ENCODE measurements around the gene THSD4. TPM values are rescaled to one million over a fixed set of nuclear protein-coding genes. Genes with fewer than 3 reads are reported as not detected.

The THSD4 gene
- total RNA-seq, 2 experiments from 2014 or later, result not detected

DNA sequence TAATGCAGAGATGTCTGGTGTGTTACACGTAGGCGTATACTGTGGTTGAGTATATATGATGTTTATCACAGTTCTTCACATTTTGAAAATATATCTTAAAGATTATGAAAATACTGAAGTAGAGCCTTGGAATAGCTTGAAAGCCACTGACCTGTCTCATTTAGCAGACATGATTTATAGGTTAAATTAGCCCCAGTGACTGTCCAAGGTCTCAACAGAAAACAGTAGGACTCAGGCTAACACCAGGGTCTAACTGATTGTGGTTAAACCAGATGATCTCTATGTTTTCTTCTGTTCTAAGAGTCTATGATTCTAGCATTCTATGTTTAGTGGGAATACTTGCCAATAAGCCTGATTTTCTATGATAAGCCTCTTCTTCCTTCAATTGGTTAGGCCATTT, 528.6 kb downstream of the THSD4 start:
- no peaks in the 10 kb centered on the region for H3K4me1 ChIP-seq (ENCODE audit: insufficient read depth, low read length, poor library complexity, severe bottlenecking)
- TF ChIP-seq, protein P1, sequence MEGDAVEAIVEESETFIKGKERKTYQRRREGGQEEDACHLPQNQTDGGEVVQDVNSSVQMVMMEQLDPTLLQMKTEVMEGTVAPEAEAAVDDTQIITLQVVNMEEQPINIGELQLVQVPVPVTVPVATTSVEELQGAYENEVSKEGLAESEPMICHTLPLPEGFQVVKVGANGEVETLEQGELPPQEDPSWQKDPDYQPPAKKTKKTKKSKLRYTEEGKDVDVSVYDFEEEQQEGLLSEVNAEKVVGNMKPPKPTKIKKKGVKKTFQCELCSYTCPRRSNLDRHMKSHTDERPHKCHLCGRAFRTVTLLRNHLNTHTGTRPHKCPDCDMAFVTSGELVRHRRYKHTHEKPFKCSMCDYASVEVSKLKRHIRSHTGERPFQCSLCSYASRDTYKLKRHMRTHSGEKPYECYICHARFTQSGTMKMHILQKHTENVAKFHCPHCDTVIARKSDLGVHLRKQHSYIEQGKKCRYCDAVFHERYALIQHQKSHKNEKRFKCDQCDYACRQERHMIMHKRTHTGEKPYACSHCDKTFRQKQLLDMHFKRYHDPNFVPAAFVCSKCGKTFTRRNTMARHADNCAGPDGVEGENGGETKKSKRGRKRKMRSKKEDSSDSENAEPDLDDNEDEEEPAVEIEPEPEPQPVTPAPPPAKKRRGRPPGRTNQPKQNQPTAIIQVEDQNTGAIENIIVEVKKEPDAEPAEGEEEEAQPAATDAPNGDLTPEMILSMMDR (conservative IDR thresholded peaks at IDR 0.05; ENCODE audit: low read length), result no peak
- no peak for TF ChIP-seq EZH2phosphoT487 (IDR thresholded peaks at IDR 0.05; ENCODE audit: borderline replicate concordance, low read depth, low read length)
- no peaks in the 10 kb centered on the region for H3K9me2 ChIP-seq (ENCODE audit: insufficient read depth, low read length)
- no peaks in the 10 kb centered on the region for H4K20me1 ChIP-seq (ENCODE audit: insufficient read depth, low read length)
- ChIA-PET CTCF (ENCODE audit: unreplicated experiment) (no interaction called here), POLR2A (interaction anchor here (0.7 kb wide), 1 partner anchor 107 kb away, joined by 3 read pairs; no protein-coding TSS in a partner anchor)
- no peak overlapping the region for H3K4me3 ChIP-seq (ENCODE audit: low read depth, low read length, poor library complexity, severe bottlenecking)
- no peak overlapping the region for H3K27ac ChIP-seq (ENCODE audit: low read depth, low read length, poor library complexity, severe bottlenecking)
- no peak overlapping the region for H2AFZ ChIP-seq (ENCODE audit: low read length)
- intact Hi-C loops (cut with micrococcal nuclease; ENCODE audit: unreplicated experiment), result no loop called here
- BruUV-seq (replicated peaks), result no TSS peak
- no peaks in the 10 kb centered on the region for H3K36me3 ChIP-seq (ENCODE audit: insufficient read depth, low read length)
- H3K4me2 ChIP-seq (ENCODE audit: low read length), result no peak overlapping the region
- DNase-seq (ENCODE audit: low spot score), result no peak
- no peaks in the 10 kb centered on the region for H3K9me3 ChIP-seq (ENCODE audit: low read length)
- no peaks in the 10 kb centered on the region for H3K79me2 ChIP-seq (ENCODE audit: insufficient read depth, low read depth, low read length)

DNA sequence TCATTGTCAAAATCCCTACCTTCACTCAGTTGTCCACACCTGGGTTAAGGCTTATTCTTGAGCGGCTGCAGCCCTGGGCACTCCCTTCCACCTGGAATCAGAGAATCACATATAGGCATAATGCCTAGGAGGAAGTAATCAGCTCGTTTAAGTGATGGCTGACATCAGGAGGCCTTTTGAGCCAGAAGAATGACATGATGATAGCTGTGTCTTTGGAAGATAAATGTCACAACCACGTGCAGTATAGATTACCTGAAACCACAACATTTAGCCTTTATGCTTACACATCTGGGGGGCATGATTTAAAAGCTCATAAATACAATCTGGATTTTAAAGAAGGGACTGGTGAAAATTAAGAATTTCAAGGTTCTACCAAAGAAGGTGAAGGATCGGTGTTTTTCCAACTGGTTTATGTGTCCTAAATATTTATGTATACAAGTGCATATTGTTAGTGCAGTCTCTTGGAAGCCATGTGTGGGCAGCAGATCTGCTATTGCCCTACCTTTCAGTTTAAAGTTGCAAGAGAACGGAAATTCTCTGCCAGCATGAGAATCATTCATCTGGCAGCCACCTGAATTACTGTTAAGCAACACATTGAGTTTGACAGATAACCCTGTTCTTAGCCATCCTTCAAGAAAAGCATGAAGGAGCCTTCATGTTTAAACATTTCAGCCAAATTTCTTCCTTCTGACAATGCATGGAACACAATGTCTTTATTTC, 531.7 kb downstream of the THSD4 start:
- no TSS peak for BruUV-seq (replicated peaks)
- intact Hi-C loops (cut with micrococcal nuclease; ENCODE audit: unreplicated experiment), result no loop called here
- Histone ChIP-seq H3K27ac (ENCODE audit: low read depth, low read length, poor library complexity, severe bottlenecking) (no peak overlapping the region), H3K9me3 (ENCODE audit: low read length) (no peaks in the 10 kb centered on the region), H3K4me2 (ENCODE audit: low read length) (no peak overlapping the region), H4K20me1 (ENCODE audit: insufficient read depth, low read length) (no peaks in the 10 kb centered on the region), H3K79me2 (ENCODE audit: insufficient read depth, low read depth, low read length) (no peaks in the 10 kb centered on the region), H3K9me2 (ENCODE audit: insufficient read depth, low read length) (no peaks in the 10 kb centered on the region), H3K36me3 (ENCODE audit: insufficient read depth, low read length) (no peaks in the 10 kb centered on the region), H3K4me1 (ENCODE audit: insufficient read depth, low read length, poor library complexity, severe bottlenecking) (no peaks in the 10 kb centered on the region), H3K4me3 (ENCODE audit: low read depth, low read length, poor library complexity, severe bottlenecking) (no peak overlapping the region), H2AFZ (ENCODE audit: low read length) (no peak overlapping the region)
- no peak for DNase-seq (ENCODE audit: low spot score)
- ChIA-PET POLR2A (no interaction called here), CTCF (ENCODE audit: unreplicated experiment) (no interaction called here)
- TF ChIP-seq EZH2phosphoT487 (IDR thresholded peaks at IDR 0.05; ENCODE audit: borderline replicate concordance, low read depth, low read length), result no peak
- TF ChIP-seq, protein P1 (conservative IDR thresholded peaks at IDR 0.05; ENCODE audit: low read length), result no peak

DNA sequence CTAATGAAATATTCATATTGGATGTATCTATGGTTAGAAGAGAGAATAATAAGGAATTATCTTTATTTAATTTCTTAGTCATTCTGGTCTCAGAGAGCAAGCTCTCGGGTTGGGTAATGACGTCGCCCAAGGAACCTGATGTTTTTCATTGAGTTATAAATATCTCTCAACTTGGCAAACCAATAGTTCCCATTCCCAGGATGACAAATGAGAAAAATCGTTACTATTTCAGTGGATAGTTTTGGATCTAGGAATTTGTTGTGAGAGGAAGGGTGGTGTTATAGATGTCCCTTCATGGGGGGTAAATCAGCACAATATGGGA, 532.2 kb downstream of the THSD4 start:
- DNase-seq (ENCODE audit: low spot score), result no peak
- ChIA-PET CTCF (ENCODE audit: unreplicated experiment) (no interaction called here), POLR2A (no interaction called here)
- no peak overlapping the region for H3K27ac ChIP-seq (ENCODE audit: low read depth, low read length, poor library complexity, severe bottlenecking)
- no peaks in the 10 kb centered on the region for H4K20me1 ChIP-seq (ENCODE audit: insufficient read depth, low read length)
- no TSS peak for BruUV-seq (replicated peaks)
- no peaks in the 10 kb centered on the region for H3K79me2 ChIP-seq (ENCODE audit: insufficient read depth, low read depth, low read length)
- no peak overlapping the region for H3K4me2 ChIP-seq (ENCODE audit: low read length)
- no peak for TF ChIP-seq EZH2phosphoT487 (IDR thresholded peaks at IDR 0.05; ENCODE audit: borderline replicate concordance, low read depth, low read length)
- TF ChIP-seq, protein P1 (conservative IDR thresholded peaks at IDR 0.05; ENCODE audit: low read length), result no peak
- no peaks in the 10 kb centered on the region for H3K36me3 ChIP-seq (ENCODE audit: insufficient read depth, low read length)
- H3K9me2 ChIP-seq (ENCODE audit: insufficient read depth, low read length), result no peaks in the 10 kb centered on the region
- no peak overlapping the region for H2AFZ ChIP-seq (ENCODE audit: low read length)
- no peaks in the 10 kb centered on the region for H3K4me1 ChIP-seq (ENCODE audit: insufficient read depth, low read length, poor library complexity, severe bottlenecking)
- intact Hi-C loops (cut with micrococcal nuclease; ENCODE audit: unreplicated experiment), result no loop called here
- no peaks in the 10 kb centered on the region for H3K9me3 ChIP-seq (ENCODE audit: low read length)
- no peak overlapping the region for H3K4me3 ChIP-seq (ENCODE audit: low read depth, low read length, poor library complexity, severe bottlenecking)
